AG04449 (cell line): ENCODE data around the gene PMEPA1.

Experiments used
- CTCF ChIA-PET: fragments of 350-600 bp; formaldehyde crosslinking; extraction: SDS; loops from one replicate; lab custom pipeline; 2021; ENCODE audit warnings: antibody characterized with exemption; lab: Yijun Ruan, JAX
- POLR2A ChIA-PET: fragments of 400-600, 350-600 bp; formaldehyde crosslinking; extraction: SDS; loops from one replicate; lab custom pipeline; 2020; ENCODE audit warnings: antibody characterized with exemption, inconsistent platforms; lab: Yijun Ruan, JAX
- DNase-seq: peaks from one replicate; pipeline ENCODE4 v3.0.0-alpha.2; 2010; ENCODE audit warnings: low read depth, low spot score
- H3K4me3 ChIP-seq: 2 replicates; pipeline ENCODE4 v1.5.1; 2011; ENCODE audit warnings: low read depth, mild to moderate bottlenecking, control low read depth, low read length
- CTCF ChIP-seq: IDR thresholded peaks from one replicate; pipeline ENCODE4 v1.5.1; 2011; ENCODE audit warnings: mild to moderate bottlenecking, moderate library complexity, low read length, control low read depth, inconsistent platforms; ENCODE audit not compliant: insufficient read depth; ENCODE audit errors: missing control alignments

PMEPA1 gene

GRCh38 chr20:57614490-57615444, 95.0 kb downstream of the PMEPA1 start:
- ChIA-PET CTCF (interaction anchor here (0.7 to 1.8 kb wide), 4 partner anchors 9 to 595 kb away, joined by 3 to 6 read pairs (median 4); no protein-coding TSS in a partner anchor), POLR2A (no interaction called here)
- no peak overlapping the region for H3K4me3 ChIP-seq
- no peak for DNase-seq
- TF ChIP-seq CTCF: no peak

- CTCF ChIA-PET: interaction anchor here (0.9 kb wide), 1 partner anchor 10 kb away, joined by 3 read pairs; no protein-coding TSS in a partner anchor
- H3K4me3 ChIP-seq: no peak overlapping the region
- POLR2A ChIA-PET: no interaction called here
- TF ChIP-seq CTCF: no peak
- DNase-seq: no peak
Observed at GRCh38 chr20:57613481-57613921, 96.3 kb downstream of the PMEPA1 start.

GRCh38 chr20:57612916-57613315, 96.9 kb downstream of the PMEPA1 start:
- no peak for DNase-seq
- ChIA-PET POLR2A (no interaction called here), CTCF (interaction anchor here (1.1 kb wide), 1 partner anchor 11 kb away, joined by 4 read pairs; no protein-coding TSS in a partner anchor)
- H3K4me3 ChIP-seq: no peak overlapping the region
- no peak for TF ChIP-seq CTCF

- POLR2A ChIA-PET: no interaction called here
- CTCF ChIA-PET: interaction anchor here (1.1 kb wide), 1 partner anchor 10 kb away, joined by 4 read pairs; no protein-coding TSS in a partner anchor
- DNase-seq: no peak
- TF ChIP-seq CTCF: no peak
- H3K4me3 ChIP-seq: no peak overlapping the region
Observed at GRCh38 chr20:57612436-57612835, 97.4 kb downstream of the PMEPA1 start.

- no peak overlapping the region for H3K4me3 ChIP-seq
- no peak for DNase-seq
- TF ChIP-seq CTCF: no peak
- CTCF ChIA-PET: interaction anchor here (1.2 to 1.3 kb wide), 2 partner anchors 15 to 42 kb away, joined by 3 read pairs; no protein-coding TSS in a partner anchor
- POLR2A ChIA-PET: no interaction called here
Observed at GRCh38 chr20:57611586-57612311, 98.1 kb downstream of the PMEPA1 start.
